SK-MEL-5 (cell line): Measurements from ENCODE around the gene CD1D. TPM values are rescaled to one million over a fixed set of nuclear protein-coding genes. Genes with fewer than 3 reads are reported as not detected.
"Not testable (repeated sequence)": the region's sequence is repeated elsewhere in the genome, so short reads cannot be mapped to it uniquely, and the experiment has no call there.

ENCODE experiments used
- DNase-seq: peaks from one replicate; pipeline ENCODE4 v3.0.0-alpha.2; 2016; ENCODE audit warnings: low read depth, low spot score
- in situ Hi-C: cut with HindIII; loops from 2 replicates; pipeline ENCODE4 v1.10.0; 2016; ENCODE audit warnings: low sequenced_read_pairs, high pct_unique_total_duplicates, low pct_unique_long_range_greater_than_20kb
- total RNA-seq: library from RNA; depleted of rRNA; stranded (reverse); fragments of >200 nt; shearing (Covaris generic); gene quantifications from 2 replicates; pipeline ENCODE4 v1.2.3, GENCODE V29; 2014; rRNA removed

The CD1D gene
- total RNA-seq, 1 experiment from 2014 or later: not detected

GRCh38 chr1:158203693-158204457 is 23.2 kb downstream of the CD1D start:
- peak; percentile 80 for DNase-seq
- in situ Hi-C loops: no loop called here

- no peak for DNase-seq
- in situ Hi-C loops: no loop called here
Observed at GRCh38 chr1:158204458-158204827, 23.7 kb downstream of the CD1D start.

- in situ Hi-C loops: no loop called here
- no peak for DNase-seq
Observed at GRCh38 chr1:158208586-158209116, 28.0 kb downstream of the CD1D start.

DNA sequence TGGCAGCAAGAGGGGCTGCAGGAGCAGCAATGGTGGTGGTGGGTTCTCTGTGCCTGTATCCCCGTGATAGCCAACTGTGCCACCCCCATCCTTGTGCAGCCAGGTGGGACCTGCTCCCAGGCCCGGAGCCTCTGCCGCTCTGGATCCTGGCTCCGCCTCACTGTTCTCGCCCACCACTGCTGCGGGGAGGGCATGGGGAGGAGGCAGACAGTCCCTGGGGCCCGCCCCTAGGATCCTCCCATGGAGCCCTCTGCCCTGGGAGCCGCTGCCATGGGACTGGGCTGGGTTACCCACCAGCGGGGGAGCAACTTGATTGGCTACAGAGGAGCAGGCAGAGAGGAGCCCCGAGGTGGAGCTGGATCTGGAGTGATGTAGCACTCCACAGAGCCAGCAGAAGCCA is 31.6 kb downstream of the CD1D start:
- DNase-seq: no peak
- in situ Hi-C loops: no loop called here

DNA sequence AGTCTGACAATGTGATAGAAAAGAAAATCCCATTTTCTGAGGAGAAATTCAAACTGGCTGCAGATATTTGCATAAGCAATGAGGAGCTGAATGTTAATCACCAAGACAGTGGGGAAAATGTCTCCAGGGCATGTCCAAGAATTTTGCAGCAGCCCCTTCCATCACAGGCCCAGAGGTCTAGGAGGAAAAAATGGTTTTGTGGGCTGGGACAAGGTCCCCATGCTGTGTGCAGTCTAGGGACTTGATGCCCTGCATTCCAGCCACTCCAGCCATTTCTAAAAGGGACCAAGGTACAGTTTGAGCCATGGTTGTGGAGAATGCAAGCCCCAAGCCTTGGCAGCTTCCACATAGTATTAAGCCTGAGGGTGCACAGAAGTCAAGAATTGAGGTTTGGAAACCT is 42.8 kb downstream of the CD1D start:
- in situ Hi-C loops, DNase-seq: not testable (repeated sequence)

DNA sequence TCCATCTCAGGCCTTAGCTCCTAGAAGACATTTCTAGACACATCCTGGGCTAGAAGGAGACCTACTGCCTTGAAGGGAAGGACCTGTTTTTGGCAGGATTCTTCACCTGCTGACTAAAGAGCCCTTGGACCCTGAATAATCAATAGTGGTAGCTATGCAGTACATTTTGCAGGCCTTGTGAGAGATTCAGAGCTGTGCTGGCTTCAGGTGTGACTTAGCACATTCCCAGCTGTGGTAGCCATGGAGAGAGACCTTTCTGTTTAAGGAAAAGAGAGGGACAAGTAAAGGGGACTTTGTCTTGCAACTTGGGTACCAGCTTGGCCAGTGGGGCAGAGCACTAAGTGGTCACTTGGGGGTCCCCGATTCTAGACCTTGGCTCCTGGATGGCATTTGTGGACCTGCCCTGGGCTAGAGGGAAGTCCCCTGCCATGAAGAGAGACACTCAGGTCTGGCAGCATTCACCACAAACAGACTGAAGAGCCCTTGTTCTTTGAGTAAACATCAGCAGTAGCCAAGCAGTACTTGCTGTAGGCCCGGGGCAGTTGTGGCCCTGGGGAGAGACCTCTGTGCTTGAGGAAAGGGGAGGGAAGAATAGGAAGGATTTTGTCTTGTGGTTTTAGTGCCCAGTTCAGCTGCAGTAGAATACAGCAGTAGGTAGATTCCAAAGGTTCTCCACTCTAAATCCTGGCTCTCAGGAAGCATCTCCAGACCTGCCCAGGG is 47.4 kb downstream of the CD1D start:
- no peak for DNase-seq
- in situ Hi-C loops: no loop called here

Other genes starting within 250 kb of the CD1D start
- 22.2 and 27.8 TPM in 2 replicates for gene KIRREL1, start 187.2 kb upstream of the CD1D start, total RNA-seq
- gene CD1A, start 73.5 kb downstream of the CD1D start, total RNA-seq: not detected in 2 replicates
- not detected in 2 replicates for gene CD1C, start 109.0 kb downstream of the CD1D start, total RNA-seq
- gene CD1B, start 150.6 kb downstream of the CD1D start, total RNA-seq: not detected in 2 replicates
- not detected in 2 replicates for gene CD1E, start 173.0 kb downstream of the CD1D start, total RNA-seq
- gene OR10T2, start 218.6 kb downstream of the CD1D start, total RNA-seq: not detected in 2 replicates
- gene OR10K2, start 245.3 kb downstream of the CD1D start, total RNA-seq: not detected in 2 replicates